ENCODE results near the gene ELMO1. TPM values are rescaled to one million over a fixed set of nuclear protein-coding genes. Genes with fewer than 3 reads are reported as not detected.
A peak's percentile ranks its signal among the peaks of the same experiment; 100 is the strongest.

Gene ELMO1
- total RNA-seq, 1 donor from 2014 or later = 119 TPM

- no peak for DNase-seq (ENCODE audit: low spot score)
- intact Hi-C loops (cut with micrococcal nuclease) = loop anchor here (1.0 to 10.0 kb wide), 7 partner anchors 23 to 486 kb away; partner anchors contain the start of gene ELMO1
Observed at GRCh38 chr7:36961097-36961496, 487.6 kb downstream of the ELMO1 start.

GRCh38 chr7:36960105-36960504 lies 488.6 kb downstream of the ELMO1 start:
- Mint-ChIP-seq H3K4me3 (no peak overlapping the region), H3K9me3 (peaks cover 7% of the 10 kb centered on the region), H3K27ac (peak overlapping the region; percentile 66), H3K4me1 (ENCODE audit: low read depth) (peaks cover 39% of the 10 kb centered on the region), H3K36me3 (ENCODE audit: low read depth) (peaks cover 20% of the 10 kb centered on the region), H3K27me3 (ENCODE audit: insufficient read depth) (no peaks in the 10 kb centered on the region)
- no peak for DNase-seq (ENCODE audit: low spot score)
- intact Hi-C loops (cut with micrococcal nuclease) = loop anchor here (2.0 to 10.0 kb wide), 6 partner anchors 67 to 487 kb away; partner anchors contain the start of gene ELMO1

More at GRCh38 chr7:36961097-36961496, 487.6 kb downstream of the ELMO1 start:
- Mint-ChIP-seq H3K9me3 (peaks cover 8% of the 10 kb centered on the region), H3K27ac (peak overlapping the region; percentile 66), H3K36me3 (ENCODE audit: low read depth) (peaks cover 17% of the 10 kb centered on the region), H3K4me1 (ENCODE audit: low read depth) (peaks cover 41% of the 10 kb centered on the region), H3K27me3 (ENCODE audit: insufficient read depth) (no peaks in the 10 kb centered on the region), H3K4me3 (peak overlapping the region; percentile 55)

GRCh38 chr7:36958111-36958733 lies 490.4 kb downstream of the ELMO1 start:
- intact Hi-C loops (cut with micrococcal nuclease) = no loop called here
- DNase-seq (ENCODE audit: low spot score) = no peak
- peaks cover 4% of the 10 kb centered on the region for H3K9me3 Mint-ChIP-seq

GRCh38 chr7:36957620-36958019 lies 491.0 kb downstream of the ELMO1 start:
- intact Hi-C loops (cut with micrococcal nuclease) = no loop called here
- H3K36me3 Mint-ChIP-seq (ENCODE audit: low read depth) = peaks cover 18% of the 10 kb centered on the region
- H3K4me3 Mint-ChIP-seq = no peak overlapping the region
- H3K27me3 Mint-ChIP-seq (ENCODE audit: insufficient read depth) = no peaks in the 10 kb centered on the region
- H3K9me3 Mint-ChIP-seq = peaks cover 4% of the 10 kb centered on the region
- no peak for DNase-seq (ENCODE audit: low spot score)
- no peak overlapping the region for H3K27ac Mint-ChIP-seq
- peaks cover 30% of the 10 kb centered on the region for H3K4me1 Mint-ChIP-seq (ENCODE audit: low read depth)

More at GRCh38 chr7:36958111-36958733, 490.4 kb downstream of the ELMO1 start:
- Mint-ChIP-seq H3K27ac (no peak overlapping the region), H3K4me3 (no peak overlapping the region), H3K27me3 (ENCODE audit: insufficient read depth) (no peaks in the 10 kb centered on the region), H3K36me3 (ENCODE audit: low read depth) (peaks cover 19% of the 10 kb centered on the region), H3K4me1 (ENCODE audit: low read depth) (peaks cover 31% of the 10 kb centered on the region)

- no peak for DNase-seq (ENCODE audit: low spot score)
- intact Hi-C loops (cut with micrococcal nuclease) = no loop called here
- H3K4me1 Mint-ChIP-seq (ENCODE audit: low read depth) = peaks cover 22% of the 10 kb centered on the region
- peaks cover 4% of the 10 kb centered on the region for H3K9me3 Mint-ChIP-seq
- no peak overlapping the region for H3K4me3 Mint-ChIP-seq
- no peak overlapping the region for H3K27ac Mint-ChIP-seq
- H3K36me3 Mint-ChIP-seq (ENCODE audit: low read depth) = peaks cover 17% of the 10 kb centered on the region
- no peaks in the 10 kb centered on the region for H3K27me3 Mint-ChIP-seq (ENCODE audit: insufficient read depth)
Observed at GRCh38 chr7:36956814-36957213, 491.9 kb downstream of the ELMO1 start.

- Mint-ChIP-seq H3K36me3 (ENCODE audit: low read depth) (peaks cover 24% of the 10 kb centered on the region), H3K27me3 (ENCODE audit: insufficient read depth) (no peaks in the 10 kb centered on the region), H3K4me3 (no peak overlapping the region), H3K27ac (no peak overlapping the region), H3K4me1 (ENCODE audit: low read depth) (peaks cover 10% of the 10 kb centered on the region), H3K9me3 (peaks cover 6% of the 10 kb centered on the region)
- no peak for DNase-seq (ENCODE audit: low spot score)
- intact Hi-C loops (cut with micrococcal nuclease) = no loop called here
Observed at GRCh38 chr7:36955456-36956129, 493.1 kb downstream of the ELMO1 start.

GRCh38 chr7:36951257-36951697 lies 497.4 kb downstream of the ELMO1 start:
- Mint-ChIP-seq H3K36me3 (ENCODE audit: low read depth) (peaks cover 57% of the 10 kb centered on the region), H3K4me1 (ENCODE audit: low read depth) (peaks cover 14% of the 10 kb centered on the region), H3K9me3 (peaks cover 29% of the 10 kb centered on the region), H3K4me3 (no peak overlapping the region), H3K27me3 (ENCODE audit: insufficient read depth) (no peaks in the 10 kb centered on the region), H3K27ac (no peak overlapping the region)
- intact Hi-C loops (cut with micrococcal nuclease) = no loop called here
- DNase-seq (ENCODE audit: low spot score) = no peak

- Mint-ChIP-seq H3K4me1 (ENCODE audit: low read depth) (peaks cover 14% of the 10 kb centered on the region), H3K4me3 (no peak overlapping the region), H3K9me3 (peaks cover 30% of the 10 kb centered on the region), H3K36me3 (ENCODE audit: low read depth) (peaks cover 54% of the 10 kb centered on the region), H3K27me3 (ENCODE audit: insufficient read depth) (no peaks in the 10 kb centered on the region), H3K27ac (peak overlapping the region; percentile 46)
- intact Hi-C loops (cut with micrococcal nuclease) = no loop called here
- DNase-seq (ENCODE audit: low spot score) = no peak
Observed at GRCh38 chr7:36949711-36950600, 498.7 kb downstream of the ELMO1 start.

- Mint-ChIP-seq H3K4me1 (ENCODE audit: low read depth) (peaks cover 34% of the 10 kb centered on the region), H3K27ac (no peak overlapping the region), H3K4me3 (no peak overlapping the region), H3K9me3 (peaks cover 45% of the 10 kb centered on the region), H3K27me3 (ENCODE audit: insufficient read depth) (no peaks in the 10 kb centered on the region), H3K36me3 (ENCODE audit: low read depth) (peaks cover 65% of the 10 kb centered on the region)
- intact Hi-C loops (cut with micrococcal nuclease) = no loop called here
- no peak for DNase-seq (ENCODE audit: low spot score)
Observed at GRCh38 chr7:36946401-36946739, 502.3 kb downstream of the ELMO1 start.

GRCh38 chr7:36945612-36946400 lies 502.9 kb downstream of the ELMO1 start:
- no peak for DNase-seq (ENCODE audit: low spot score)
- intact Hi-C loops (cut with micrococcal nuclease) = no loop called here
- Mint-ChIP-seq H3K27me3 (ENCODE audit: insufficient read depth) (no peaks in the 10 kb centered on the region), H3K27ac (no peak overlapping the region), H3K9me3 (peaks cover 48% of the 10 kb centered on the region), H3K4me3 (no peak overlapping the region), H3K4me1 (ENCODE audit: low read depth) (peaks cover 34% of the 10 kb centered on the region), H3K36me3 (ENCODE audit: low read depth) (peaks cover 64% of the 10 kb centered on the region)

GRCh38 chr7:36944838-36945237 lies 503.8 kb downstream of the ELMO1 start:
- peaks cover 51% of the 10 kb centered on the region for H3K9me3 Mint-ChIP-seq
- intact Hi-C loops (cut with micrococcal nuclease) = no loop called here
- no peak for DNase-seq (ENCODE audit: low spot score)
- H3K4me3 Mint-ChIP-seq = no peak overlapping the region
- no peak overlapping the region for H3K27ac Mint-ChIP-seq
- H3K36me3 Mint-ChIP-seq (ENCODE audit: low read depth) = peaks cover 65% of the 10 kb centered on the region
- H3K27me3 Mint-ChIP-seq (ENCODE audit: insufficient read depth) = no peaks in the 10 kb centered on the region
- peaks cover 35% of the 10 kb centered on the region for H3K4me1 Mint-ChIP-seq (ENCODE audit: low read depth)
